H54 (cell line): Measurements from ENCODE around the gene AK9.
"Not testable (repeated sequence)": the region's sequence is repeated elsewhere in the genome, so short reads cannot be mapped to it uniquely, and the experiment has no call there.

Experiments used
- DNase-seq: peaks from one replicate; pipeline ENCODE4 v3.0.0; 2011; ENCODE audit warnings: low spot score, mixed read lengths; ENCODE audit not compliant: insufficient read length
- FAIRE-seq: peaks from 3 replicates; lab custom pipeline; 2011; peaks lifted over from hg19 to GRCh38; lab: Jason Lieb, UNC
- POLR2A ChIP-seq: IDR thresholded peaks from 2 replicates; pipeline ENCODE4 v1.6.1; 2011; ENCODE audit warnings: low read depth, mild to moderate bottlenecking, low read length

Gene AK9

GRCh38 chr6:109714166-109714565 lies 23.2 kb upstream of the AK9 start:
- FAIRE-seq (no peak), DNase-seq (no peak)
- no peak for TF ChIP-seq POLR2A

GRCh38 chr6:109713097-109713496 lies 22.1 kb upstream of the AK9 start:
- DNase-seq, result no peak
- FAIRE-seq, result peak; percentile 77
- TF ChIP-seq POLR2A, result no peak

- DNase-seq, FAIRE-seq: not testable (repeated sequence)
These were observed 17.1 kb upstream of the AK9 start for GRCh38 chr6:109708099-109708498.

- TF ChIP-seq POLR2A, result no peak
- no peak for FAIRE-seq
- DNase-seq, result no peak
These were observed 15.5 kb upstream of the AK9 start for GRCh38 chr6:109706513-109706912.

GRCh38 chr6:109705258-109705657 lies 14.3 kb upstream of the AK9 start:
- FAIRE-seq (peak; percentile 86), DNase-seq (no peak)
- TF ChIP-seq POLR2A, result no peak

- no peak for FAIRE-seq
- TF ChIP-seq POLR2A, result no peak
These were observed 11.8 kb upstream of the AK9 start for GRCh38 chr6:109702791-109703190.

GRCh38 chr6:109701774-109702173 lies 10.8 kb upstream of the AK9 start:
- FAIRE-seq, result no peak
- TF ChIP-seq POLR2A, result no peak
- no peak for DNase-seq

More at GRCh38 chr6:109702791-109703190, 11.8 kb upstream of the AK9 start:
- DNase-seq, result no peak

GRCh38 chr6:109701221-109701620 lies 10.2 kb upstream of the AK9 start:
- no peak for TF ChIP-seq POLR2A
- FAIRE-seq (no peak), DNase-seq (no peak)

GRCh38 chr6:109696355-109696754 lies 5.4 kb upstream of the AK9 start:
- TF ChIP-seq POLR2A, result no peak
- DNase-seq (no peak), FAIRE-seq (no peak)

GRCh38 chr6:109695468-109695867 lies 4.5 kb upstream of the AK9 start:
- FAIRE-seq (peak; percentile 27), DNase-seq (no peak)
- TF ChIP-seq POLR2A, result no peak

- DNase-seq (no peak), FAIRE-seq (no peak)
- no peak for TF ChIP-seq POLR2A
These were observed 2.1 kb upstream of the AK9 start for GRCh38 chr6:109693111-109693510.

GRCh38 chr6:109690373-109690736 lies 647 bp downstream of the AK9 start:
- FAIRE-seq (no peak), DNase-seq (no peak)
- no peak for TF ChIP-seq POLR2A

- FAIRE-seq (peak; percentile 86), DNase-seq (no peak)
- no peak for TF ChIP-seq POLR2A
These were observed 3.7 kb downstream of the AK9 start for GRCh38 chr6:109687271-109687761.

GRCh38 chr6:109686566-109687265 lies 4.3 kb downstream of the AK9 start:
- TF ChIP-seq POLR2A, result no peak
- DNase-seq (no peak), FAIRE-seq (no peak)

GRCh38 chr6:109678661-109679505 lies 12.1 kb downstream of the AK9 start:
- FAIRE-seq, DNase-seq: not testable (repeated sequence)
